Fibroblast of pulmonary artery (primary cell): ENCODE data around the gene MCM8.

Experiments used
- DNase-seq: peaks from one replicate; pipeline ENCODE4 v3.0.0-alpha.2; 2010; ENCODE audit warnings: low read depth
- H3K4me3 ChIP-seq: replicated peaks from 2 replicates; pipeline ENCODE4 v1.5.1; 2011; ENCODE audit warnings: low read depth, mild to moderate bottlenecking, control low read depth, low read length, moderate library complexity
- CTCF ChIP-seq: IDR thresholded peaks from 2 replicates; pipeline ENCODE4 v1.5.1; 2011; ENCODE audit warnings: mild to moderate bottlenecking, control low read depth, low read length, inconsistent platforms; ENCODE audit errors: missing control alignments

Gene MCM8

GRCh38 chr20:6045566-6045965 lies 95.1 kb downstream of the MCM8 start:
- no peak overlapping the region for H3K4me3 ChIP-seq
- DNase-seq = no peak
- TF ChIP-seq CTCF = no peak

- H3K4me3 ChIP-seq = no peak overlapping the region
- DNase-seq = no peak
- TF ChIP-seq CTCF = no peak
These were observed 96.0 kb downstream of the MCM8 start for GRCh38 chr20:6046432-6046831.

GRCh38 chr20:6048391-6048790 lies 97.9 kb downstream of the MCM8 start:
- DNase-seq = no peak
- TF ChIP-seq CTCF = no peak
- no peak overlapping the region for H3K4me3 ChIP-seq
